Measurements from ENCODE around the gene ARFGAP1. TPM values are rescaled to one million over a fixed set of nuclear protein-coding genes. Genes with fewer than 3 reads are reported as not detected.

The ARFGAP1 gene
- total RNA-seq, 1 donor from 2014 or later: 208 TPM

GRCh38 chr20:63274381-63275228 is 2.0 kb downstream of the ARFGAP1 start:
- H3K4me3 Mint-ChIP-seq: peak overlapping the region; percentile 53
- no peak for DNase-seq (ENCODE audit: low spot score in 2 of 2, unreplicated experiment in 2 of 2)
- H3K27me3 Mint-ChIP-seq (ENCODE audit: low read depth): no peaks in the 10 kb centered on the region
- no peak for TF ChIP-seq CTCF (IDR thresholded peaks at IDR 0.05; ENCODE audit: unreplicated experiment)
- no peaks in the 10 kb centered on the region for H3K9me3 Mint-ChIP-seq
- H3K27ac Mint-ChIP-seq: no peak overlapping the region
- H3K4me1 Mint-ChIP-seq: peaks cover 25% of the 10 kb centered on the region
- H3K36me3 Mint-ChIP-seq: no peaks in the 10 kb centered on the region

GRCh38 chr20:63275825-63276224 is 3.2 kb downstream of the ARFGAP1 start:
- no peaks in the 10 kb centered on the region for H3K36me3 Mint-ChIP-seq
- no peak for DNase-seq (ENCODE audit: low spot score in 2 of 2, unreplicated experiment in 2 of 2)
- H3K9me3 Mint-ChIP-seq: no peaks in the 10 kb centered on the region
- no peak for TF ChIP-seq CTCF (IDR thresholded peaks at IDR 0.05; ENCODE audit: unreplicated experiment)
- H3K4me3 Mint-ChIP-seq: no peak overlapping the region
- H3K4me1 Mint-ChIP-seq: peaks cover 23% of the 10 kb centered on the region
- no peak overlapping the region for H3K27ac Mint-ChIP-seq
- H3K27me3 Mint-ChIP-seq (ENCODE audit: low read depth): no peaks in the 10 kb centered on the region

GRCh38 chr20:63276956-63277355 is 4.3 kb downstream of the ARFGAP1 start:
- Mint-ChIP-seq H3K9me3 (no peaks in the 10 kb centered on the region), H3K4me1 (peaks cover 17% of the 10 kb centered on the region), H3K4me3 (no peak overlapping the region), H3K27me3 (ENCODE audit: low read depth) (no peaks in the 10 kb centered on the region), H3K27ac (no peak overlapping the region), H3K36me3 (no peaks in the 10 kb centered on the region)
- TF ChIP-seq CTCF (IDR thresholded peaks at IDR 0.05; ENCODE audit: unreplicated experiment): no peak
- no peak for DNase-seq (ENCODE audit: low spot score in 2 of 2, unreplicated experiment in 2 of 2)

- DNase-seq (ENCODE audit: low spot score in 2 of 2, unreplicated experiment in 2 of 2): no peak
- no peaks in the 10 kb centered on the region for H3K27me3 Mint-ChIP-seq (ENCODE audit: low read depth)
- no peaks in the 10 kb centered on the region for H3K9me3 Mint-ChIP-seq
- TF ChIP-seq CTCF (IDR thresholded peaks at IDR 0.05; ENCODE audit: unreplicated experiment): no peak
- no peak overlapping the region for H3K27ac Mint-ChIP-seq
- H3K4me1 Mint-ChIP-seq: peaks cover 17% of the 10 kb centered on the region
- H3K36me3 Mint-ChIP-seq: no peaks in the 10 kb centered on the region
- no peak overlapping the region for H3K4me3 Mint-ChIP-seq
Measured at GRCh38 chr20:63277466-63278272, 5.1 kb downstream of the ARFGAP1 start.

- H3K27me3 Mint-ChIP-seq (ENCODE audit: low read depth): no peaks in the 10 kb centered on the region
- peaks cover 13% of the 10 kb centered on the region for H3K4me1 Mint-ChIP-seq
- no peak overlapping the region for H3K4me3 Mint-ChIP-seq
- TF ChIP-seq CTCF (IDR thresholded peaks at IDR 0.05; ENCODE audit: unreplicated experiment): no peak
- H3K36me3 Mint-ChIP-seq: no peaks in the 10 kb centered on the region
- DNase-seq (ENCODE audit: low spot score in 2 of 2, unreplicated experiment in 2 of 2): no peak
- no peak overlapping the region for H3K27ac Mint-ChIP-seq
- H3K9me3 Mint-ChIP-seq: no peaks in the 10 kb centered on the region
Measured at GRCh38 chr20:63278661-63279060, 6.0 kb downstream of the ARFGAP1 start.

Data from mesothelial cell of epicardium (in vitro differentiated cells).